Kidney (tissue), 14 donors: ENCODE results near the gene GRPR. TPM values are rescaled to one million over a fixed set of nuclear protein-coding genes. Genes with fewer than 3 reads are reported as not detected.

Source experiments
- DNase-seq, 5 donors: peaks; one replicate each; pipeline ENCODE4 v3.0.0-alpha.2; 2013 to 2020
- FAIRE-seq: peaks from 2 replicates; lab custom pipeline; 2012; peaks lifted over from hg19 to GRCh38; lab: Jason Lieb, UNC
- H3K27ac ChIP-seq, 2 donors: one replicate each; pipeline ENCODE4 v1.7.0; 2013; ENCODE audit warnings: low read depth in 2 of 2, low read length in 2 of 2, inconsistent platforms in 1 of 2
- H3K27me3 ChIP-seq: one replicate; pipeline ENCODE4 v1.7.1; 2013; ENCODE audit warnings: low read length, inconsistent platforms; ENCODE audit not compliant: control insufficient read depth, insufficient read depth
- H3K36me3 ChIP-seq, 3 donors: one replicate each; pipeline versions ENCODE4 v1.7.0 to v1.7.1; 2013; ENCODE audit warnings: low read length in 3 of 3, control low read depth in 1 of 3, inconsistent platforms in 1 of 3; ENCODE audit not compliant: insufficient read depth in 3 of 3, control insufficient read depth in 2 of 3
- H3K4me1 ChIP-seq, 3 donors: one replicate each; pipeline versions ENCODE4 v1.7.0 to v1.7.1; 2013; ENCODE audit warnings: low read length in 3 of 3, inconsistent platforms in 1 of 3, low read depth in 1 of 3; ENCODE audit not compliant: control insufficient read depth in 2 of 3, insufficient read depth in 2 of 3
- H3K4me3 ChIP-seq, 3 donors: one replicate each; pipeline versions ENCODE4 v1.7.0 to v1.8.1; 2013; ENCODE audit warnings: low read length in 3 of 3, control low read depth in 1 of 3, inconsistent platforms in 1 of 3
- H3K9ac ChIP-seq, 3 donors: one replicate each; pipeline versions ENCODE4 v1.7.0 to v1.7.1; 2013; ENCODE audit warnings: low read length in 3 of 3, control low read depth in 1 of 3, inconsistent platforms in 1 of 3
- H3K9me3 ChIP-seq, 3 donors: one replicate each; pipeline versions ENCODE4 v1.7.0 to v1.7.1; 2013; ENCODE audit warnings: low read length in 3 of 3, control low read depth in 1 of 3, inconsistent platforms in 1 of 3; ENCODE audit not compliant: control insufficient read depth in 2 of 3, insufficient read depth in 1 of 3
- intact Hi-C: fragments of 100-400 bp; cut with DNase I; formaldehyde crosslinking; loops from one replicate; pipeline ENCODE4 v1.11.1; 2022
- polyA plus RNA-seq: library from polyadenylated mRNA; stranded (reverse); fragments of 350-450 nt; fragmentation: Illumina TruSeq; extraction: RNeasy Lipid Tissue Mini Kit (QIAGEN cat#74804); gene quantifications from one replicate; pipeline ENCODE4 v1.2.3, GENCODE V29; 2014; ENCODE audit warnings: low read depth, low replicate concordance; ENCODE audit not compliant: insufficient read depth
- total RNA-seq: library from RNA; stranded (reverse); fragmentation: NEBNext Ultra II Directional; extraction: Animal tissue kit (Norgen Biotek cat#: 25700); gene quantifications from one replicate; pipeline ENCODE4 v1.2.1, GENCODE V29; 2021
- TF ChIP-seq, protein P1 (sequence below): IDR thresholded peaks from 3 replicates; pipeline ENCODE4 v1.5.1; 2012; ENCODE audit warnings: mild to moderate bottlenecking, moderate library complexity, borderline replicate concordance; ENCODE audit not compliant: insufficient read depth; ENCODE audit errors: extremely low read depth
- donor health status: control.
- donor health status: control.
- donor health status: control.
- donor health status: control.
- donor health status: control.
- donor health status: DM: yes; HTN: yes; CAD: no.
- donor health status: Normal renal cell carcinoma (clear cell type).

Gene GRPR
- total and polyA plus RNA-seq, 2 donors from 2014 or later, result 0.25 TPM; not detected in 1

DNA sequence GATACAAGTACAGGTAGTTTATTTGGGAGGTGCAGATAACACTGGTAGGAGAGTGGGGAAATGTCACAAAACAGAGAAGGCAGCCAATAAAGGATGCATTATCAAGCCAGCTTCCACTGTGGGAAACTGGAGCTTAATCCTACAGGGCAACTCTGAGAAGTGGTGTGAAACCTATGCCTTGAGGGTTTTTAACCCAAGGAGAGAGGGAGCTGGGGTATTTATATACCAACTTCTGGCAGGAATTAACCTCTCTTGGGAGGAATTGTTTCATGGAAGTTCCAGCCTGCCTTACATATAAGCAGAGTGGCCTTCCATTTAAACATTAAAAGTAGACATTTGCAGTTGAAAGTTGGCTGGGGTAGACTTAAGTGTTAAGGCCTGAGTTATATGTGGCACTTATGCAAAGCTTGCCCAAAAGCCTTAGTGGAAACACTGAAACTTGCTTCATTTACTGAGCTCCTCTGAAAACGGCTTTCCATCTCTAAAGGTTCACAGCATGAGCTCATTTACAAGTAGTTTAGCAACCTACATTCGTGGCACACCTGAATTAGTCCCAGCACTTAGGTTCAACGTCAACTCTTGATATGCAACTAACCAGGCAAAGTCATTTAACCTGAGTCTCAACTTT, 63.1 kb downstream of the GRPR start:
- no peak for DNase-seq

DNA sequence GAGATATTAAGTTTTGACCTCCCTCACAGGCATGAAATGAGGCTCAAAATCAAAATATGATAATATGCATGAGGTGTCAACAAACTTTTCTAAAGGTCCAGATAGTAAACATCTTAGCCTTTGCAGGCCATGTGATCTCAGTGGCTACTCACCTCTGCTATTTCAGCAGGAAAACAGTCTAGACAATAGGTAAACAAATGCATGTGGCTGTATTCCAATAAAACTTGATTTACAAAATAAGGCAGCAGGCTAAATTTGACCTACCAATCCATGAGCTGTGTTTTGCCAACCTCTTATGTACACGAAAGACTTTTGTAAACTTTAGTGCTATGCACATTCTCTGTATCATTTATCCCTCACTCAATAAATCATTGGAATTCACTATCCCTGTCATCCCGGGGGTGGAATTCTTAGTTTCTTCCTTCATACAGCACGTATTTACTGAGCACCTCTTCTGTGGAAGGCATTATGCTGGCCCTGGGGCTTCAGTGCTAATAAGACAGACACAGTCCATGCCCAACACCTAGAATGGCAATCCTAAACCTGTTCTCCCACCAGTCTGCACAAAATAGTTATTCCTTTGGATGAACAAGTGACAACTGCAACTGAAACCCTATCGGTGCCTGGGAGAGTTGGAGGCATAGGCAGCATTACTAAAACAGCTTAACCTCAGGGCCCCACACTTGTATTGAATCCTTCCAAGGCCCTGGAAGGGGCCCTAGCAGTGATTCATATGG, 63.8 kb downstream of the GRPR start:
- Histone ChIP-seq H3K4me1 (no peaks in the 10 kb centered on the region), H3K36me3 (no peaks in the 10 kb centered on the region), H3K27ac (no peak overlapping the region), H3K9me3 (no peaks in the 10 kb centered on the region), H3K27me3 (peaks cover 10% of the 10 kb centered on the region), H3K4me3 (no peak overlapping the region), H3K9ac (no peak overlapping the region)
- intact Hi-C loops, result no loop called here
- DNase-seq (peak in 3 of 5 donors; percentile 10 to 42 (median 15)), FAIRE-seq (no peak)
- TF ChIP-seq, protein P1, sequence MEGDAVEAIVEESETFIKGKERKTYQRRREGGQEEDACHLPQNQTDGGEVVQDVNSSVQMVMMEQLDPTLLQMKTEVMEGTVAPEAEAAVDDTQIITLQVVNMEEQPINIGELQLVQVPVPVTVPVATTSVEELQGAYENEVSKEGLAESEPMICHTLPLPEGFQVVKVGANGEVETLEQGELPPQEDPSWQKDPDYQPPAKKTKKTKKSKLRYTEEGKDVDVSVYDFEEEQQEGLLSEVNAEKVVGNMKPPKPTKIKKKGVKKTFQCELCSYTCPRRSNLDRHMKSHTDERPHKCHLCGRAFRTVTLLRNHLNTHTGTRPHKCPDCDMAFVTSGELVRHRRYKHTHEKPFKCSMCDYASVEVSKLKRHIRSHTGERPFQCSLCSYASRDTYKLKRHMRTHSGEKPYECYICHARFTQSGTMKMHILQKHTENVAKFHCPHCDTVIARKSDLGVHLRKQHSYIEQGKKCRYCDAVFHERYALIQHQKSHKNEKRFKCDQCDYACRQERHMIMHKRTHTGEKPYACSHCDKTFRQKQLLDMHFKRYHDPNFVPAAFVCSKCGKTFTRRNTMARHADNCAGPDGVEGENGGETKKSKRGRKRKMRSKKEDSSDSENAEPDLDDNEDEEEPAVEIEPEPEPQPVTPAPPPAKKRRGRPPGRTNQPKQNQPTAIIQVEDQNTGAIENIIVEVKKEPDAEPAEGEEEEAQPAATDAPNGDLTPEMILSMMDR, result no peak

More for the DNA sequence above, 63.1 kb downstream of the GRPR start:
- TF ChIP-seq, protein P1, result no peak
- FAIRE-seq, result no peak
- peaks cover 7% of the 10 kb centered on the region for H3K27me3 ChIP-seq
- H3K4me1 ChIP-seq, result no peaks in the 10 kb centered on the region
- no peaks in the 10 kb centered on the region for H3K36me3 ChIP-seq
- H3K9ac ChIP-seq, result no peak overlapping the region
- no peak overlapping the region for H3K27ac ChIP-seq
- intact Hi-C loops, result no loop called here
- H3K9me3 ChIP-seq, result no peaks in the 10 kb centered on the region
- H3K4me3 ChIP-seq, result no peak overlapping the region

DNA sequence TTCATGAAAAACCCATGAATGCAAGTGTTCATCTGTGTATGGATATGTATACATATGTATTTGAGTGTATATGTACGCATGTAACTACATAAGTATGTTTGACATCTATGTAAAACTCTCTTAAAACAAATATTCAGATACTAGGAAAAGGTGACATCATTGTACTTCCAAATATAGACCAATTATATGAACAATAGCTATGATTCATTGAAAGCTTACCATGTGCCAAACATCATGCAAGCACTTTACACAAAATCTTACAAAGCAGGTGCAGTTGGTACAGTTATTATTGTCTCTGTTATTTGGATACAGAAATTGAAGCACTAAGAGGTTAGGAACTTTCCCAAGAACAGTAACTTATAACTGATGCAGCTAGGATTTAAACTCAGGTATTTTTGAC, 65.3 kb downstream of the GRPR start:
- Histone ChIP-seq H3K4me1 (no peaks in the 10 kb centered on the region), H3K36me3 (no peaks in the 10 kb centered on the region), H3K9ac (no peak overlapping the region), H3K27me3 (peaks cover 10% of the 10 kb centered on the region), H3K27ac (no peak overlapping the region), H3K9me3 (no peaks in the 10 kb centered on the region), H3K4me3 (no peak overlapping the region)
- DNase-seq (no peak), FAIRE-seq (no peak)
- TF ChIP-seq, protein P1, result no peak
- intact Hi-C loops, result no loop called here
